Endothelial cell of umbilical vein (primary cell): ENCODE measurements around the gene HPSE2. TPM values are rescaled to one million over a fixed set of nuclear protein-coding genes. Genes with fewer than 3 reads are reported as not detected.

Source experiments
- BruUV-seq: library from RNA; stranded (reverse); fragments of 400-500 nt; replicated peaks from 2 replicates; lab custom pipeline; 2021; lab: Mats Ljungman, UMichigan
- CTCF ChIA-PET: fragments of 300-600, 350-600 bp; sonication (Branson Sonifier 250); formaldehyde crosslinking; loops from one replicate; lab custom pipeline; 2021; ENCODE audit warnings: antibody characterized with exemption, inconsistent platforms; lab: Charles Lee
- POLR2A ChIA-PET: fragments of 300-600, 350-600 bp; sonication (Branson Sonifier 250); formaldehyde crosslinking; loops from one replicate; lab custom pipeline; 2021; ENCODE audit warnings: antibody characterized with exemption, inconsistent platforms; lab: Charles Lee
- DNase-seq: peaks from one replicate; pipeline ENCODE4 v3.0.0-alpha.2; 2011; ENCODE audit warnings: low read depth, low spot score
- FAIRE-seq: peaks from 2 replicates; lab custom pipeline; 2011; peaks lifted over from hg19 to GRCh38; lab: Jason Lieb, UNC
- H2AFZ ChIP-seq: 2 replicates; pipeline ENCODE4 v1.6.0; 2012; ENCODE audit warnings: low read depth, low read length, control low read depth, inconsistent platforms
- H3K27ac ChIP-seq: 2 replicates; pipeline ENCODE4 v1.5.1; 2011; ENCODE audit warnings: low read depth, mild to moderate bottlenecking, control low read depth, low read length, moderate library complexity; ENCODE audit not compliant: insufficient read depth
- H3K27me3 ChIP-seq, 2 experiments: 2 replicates each; pipeline versions ENCODE4 v1.6.0 to v1.6.1; 2011; ENCODE audit warnings: low read length in 2 of 2, mixed read lengths in 1 of 2; ENCODE audit not compliant: control insufficient read depth in 2 of 2, insufficient read depth in 2 of 2
- H3K36me3 ChIP-seq, 2 experiments: 2 replicates in 1 of 2; 3 replicates in 1 of 2; pipeline ENCODE4 v1.5.1; 2011; ENCODE audit warnings: low read length in 2 of 2, mild to moderate bottlenecking in 1 of 2, moderate library complexity in 1 of 2; ENCODE audit not compliant: control insufficient read depth in 2 of 2, insufficient read depth in 2 of 2; ENCODE audit errors: extremely low read depth in 1 of 2
- H3K4me1 ChIP-seq: 3 replicates; pipeline ENCODE4 v1.5.1; 2011; ENCODE audit warnings: mild to moderate bottlenecking, low read length; ENCODE audit not compliant: control insufficient read depth, insufficient read depth; ENCODE audit errors: extremely low read depth
- H3K4me2 ChIP-seq: 2 replicates; pipeline ENCODE4 v1.6.1; 2011; ENCODE audit warnings: low read length, control low read depth, mixed read lengths; ENCODE audit not compliant: insufficient read depth
- H3K4me3 ChIP-seq, 3 experiments: fragments of 200-600 bp in 1 of 3; sonication (generic), shearing (Covaris generic) in 1 of 3; replicated peaks in 1 of 3; 2 replicates each; pipeline ENCODE4 v1.5.1; 2011 to 2016; ENCODE audit warnings: control low read depth in 3 of 3, low read length in 3 of 3, mild to moderate bottlenecking in 2 of 3, inconsistent platforms in 1 of 3, low read depth in 1 of 3, moderate library complexity in 1 of 3; ENCODE audit not compliant: insufficient read depth in 1 of 3
- H3K79me2 ChIP-seq: 2 replicates; pipeline ENCODE4 v1.6.0; 2012; ENCODE audit warnings: low read length, inconsistent platforms; ENCODE audit not compliant: control insufficient read depth, insufficient read depth
- H3K9ac ChIP-seq: replicated peaks from 2 replicates; pipeline ENCODE3; 2011; ENCODE audit warnings: low read length, control low read depth; ENCODE audit not compliant: insufficient read depth; ENCODE audit errors: extremely low read depth
- H3K9me1 ChIP-seq: replicated peaks from 3 replicates; pipeline ENCODE4 v1.6.0; 2011; ENCODE audit warnings: mild to moderate bottlenecking, low read length; ENCODE audit not compliant: control insufficient read depth, insufficient read depth; ENCODE audit errors: extremely low read depth
- H3K9me3 ChIP-seq: replicated peaks from 2 replicates; pipeline ENCODE4 v1.5.1; 2012; ENCODE audit warnings: low read length, inconsistent platforms; ENCODE audit not compliant: control insufficient read depth, insufficient read depth
- H4K20me1 ChIP-seq: replicated peaks from 2 replicates; pipeline ENCODE3; 2011; ENCODE audit warnings: mild to moderate bottlenecking, low read length; ENCODE audit not compliant: control insufficient read depth, insufficient read depth; ENCODE audit errors: extremely low read depth
- CTCF ChIP-seq, 2 donors: IDR thresholded peaks; 1 replicate in 1 of 2; 2 replicates in 1 of 2; pipeline ENCODE4 v1.5.1; 2011; ENCODE audit warnings: low read length in 2 of 2, mild to moderate bottlenecking in 2 of 2, moderate library complexity in 2 of 2, control low read depth in 1 of 2, inconsistent platforms in 1 of 2, low read depth in 1 of 2; ENCODE audit not compliant: insufficient read depth in 1 of 2; ENCODE audit errors: extremely low read depth in 1 of 2
- EZH2 ChIP-seq: IDR thresholded peaks from 2 replicates; pipeline ENCODE4 v1.6.1; 2012; ENCODE audit warnings: borderline replicate concordance, low read depth, mild to moderate bottlenecking, moderate library complexity, low read length, inconsistent platforms; ENCODE audit not compliant: severe bottlenecking
- FOS ChIP-seq: IDR thresholded peaks from 2 replicates; pipeline ENCODE4 v1.6.1; 2011; ENCODE audit warnings: mild to moderate bottlenecking, low read length, moderate library complexity, borderline replicate concordance; ENCODE audit not compliant: insufficient read depth
- GATA2 ChIP-seq: IDR thresholded peaks from 2 replicates; pipeline ENCODE4 v1.7.0; 2011; ENCODE audit warnings: low read depth, mild to moderate bottlenecking, moderate library complexity, mixed read lengths, low read length; ENCODE audit not compliant: insufficient read length, insufficient read depth
- JUN ChIP-seq: IDR thresholded peaks from 2 replicates; pipeline ENCODE4 v1.6.1; 2011; ENCODE audit warnings: borderline replicate concordance, low read depth; ENCODE audit not compliant: insufficient read length, insufficient read depth
- MAX ChIP-seq: IDR thresholded peaks from 2 replicates; pipeline ENCODE4 v1.6.1; 2011; ENCODE audit not compliant: insufficient read depth, insufficient read length
- MYC ChIP-seq: IDR thresholded peaks from one replicate; pipeline ENCODE4 v1.6.1; 2011; ENCODE audit warnings: mild to moderate bottlenecking, low read depth, low read length
- POLR2A ChIP-seq: IDR thresholded peaks from 2 replicates; pipeline ENCODE4 v1.6.1; 2012; ENCODE audit warnings: low read depth, mild to moderate bottlenecking, control low read depth, low read length
- POLR2AphosphoS5 ChIP-seq: IDR thresholded peaks from 2 replicates; pipeline ENCODE4 v1.6.1; 2012; ENCODE audit warnings: low read depth, mild to moderate bottlenecking, control low read depth, low read length, moderate library complexity; ENCODE audit not compliant: insufficient read depth
- dilution Hi-C: fragments of 300-500 bp; cut with MboI; formaldehyde crosslinking; loops from one replicate; pipeline ENCODE4 v1.15.0; 2019; ENCODE audit warnings: low sequenced_read_pairs; ENCODE audit not compliant: extremely low pct_ligation_motif_present
- intact Hi-C: fragments of 100-400 bp; cut with micrococcal nuclease; formaldehyde crosslinking; loops from one replicate; pipeline ENCODE4 v1.10.0; 2022
- polyA plus RNA-seq, 4 experiments: library from polyadenylated mRNA; depleted of rRNA in 3 of 4; stranded (reverse) in 3 of 4; unstranded in 1 of 4; fragments of >200 nt; gene quantifications; 2 replicates each; pipeline versions ENCODE4 v1.2.1 to v1.2.3, GENCODE V29; 2011 to 2012; ENCODE audit warnings: missing spikeins in 1 of 4
- total RNA-seq: library from RNA; stranded (reverse); gene quantifications from 2 replicates; pipeline ENCODE4 v1.2.3, GENCODE V29; 2021

The HPSE2 gene
- total and polyA plus RNA-seq, 2 donors (not counting 3 experiments of a cell fraction or from before 2014, with no cell fraction given), result not detected

GRCh38 chr10:99123851-99124250 lies 111.8 kb downstream of the HPSE2 start:
- Histone ChIP-seq H3K9me3 (no peaks in the 10 kb centered on the region), H2AFZ (no peak overlapping the region), H3K9me1 (no peaks in the 10 kb centered on the region), H4K20me1 (no peaks in the 10 kb centered on the region), H3K79me2 (no peaks in the 10 kb centered on the region), H3K4me1 (no peaks in the 10 kb centered on the region), H3K4me3 (no peak overlapping the region), H3K27ac (no peak overlapping the region), H3K4me2 (no peak overlapping the region), H3K9ac (no peak overlapping the region), H3K36me3 (no peaks in the 10 kb centered on the region), H3K27me3 (no peaks in the 10 kb centered on the region)
- no peak for TF ChIP-seq EZH2
- no peak for TF ChIP-seq GATA2
- TF ChIP-seq MYC, result no peak
- TF ChIP-seq CTCF (IDR thresholded peaks at IDR 0.05; ENCODE audit: extremely low read depth in 1 of 2, insufficient read depth in 1 of 2, low read depth in 1 of 2, low read length in 2 of 2), result no peak
- TF ChIP-seq JUN, result no peak
- no peak for TF ChIP-seq POLR2AphosphoS5
- TF ChIP-seq FOS, result no peak
- no peak for TF ChIP-seq POLR2A
- TF ChIP-seq MAX, result no peak
- CTCF ChIA-PET, result no interaction called here
- BruUV-seq, result no TSS peak
- DNase-seq, result no peak
- dilution Hi-C loops, result no loop called here
- FAIRE-seq, result no peak
- intact Hi-C loops, result no loop called here
- POLR2A ChIA-PET, result no interaction called here
